Activated T-helper 2 cell treated with anti-CD3 and anti-CD28 coated beads, Interferon-gamma antibody, Interleukin-2, Interleukin-4, amounts not matched to agents 10 μg/mL and 5 μg/mL and 100 μg/mL, durations not matched to agents 14 hours and 24 hours and 36 hours (primary cell): Measurements from ENCODE around the gene COL18A1. TPM values are rescaled to one million over a fixed set of nuclear protein-coding genes. Genes with fewer than 3 reads are reported as not detected.
"Not testable (repeated sequence)": the region's sequence is repeated elsewhere in the genome, so short reads cannot be mapped to it uniquely, and the experiment has no call there.

Experiments
- DNase-seq: peaks from one replicate; pipeline ENCODE4 v3.0.0; 2021; ENCODE audit warnings: low spot score
- H3K27ac Mint-ChIP-seq: one replicate; pipeline ENCODE4 v1.8.0; 2021; ENCODE audit warnings: mixed read lengths
- H3K27me3 Mint-ChIP-seq: one replicate; pipeline ENCODE4 v1.8.0; 2021; ENCODE audit warnings: low read depth, mixed read lengths
- H3K36me3 Mint-ChIP-seq: one replicate; pipeline ENCODE4 v1.8.0; 2021; ENCODE audit warnings: low read depth, mixed read lengths
- H3K4me1 Mint-ChIP-seq: one replicate; pipeline ENCODE4 v1.8.0; 2021; ENCODE audit warnings: low read depth, mixed read lengths
- H3K4me3 Mint-ChIP-seq: one replicate; pipeline ENCODE4 v1.8.0; 2021; ENCODE audit warnings: low read depth, mild to moderate bottlenecking, moderate library complexity, mixed read lengths
- H3K9me3 Mint-ChIP-seq: one replicate; pipeline ENCODE4 v1.8.0; 2021; ENCODE audit warnings: mixed read lengths
- intact Hi-C: fragments of 100-400 bp; cut with micrococcal nuclease; formaldehyde crosslinking; loops from one replicate; pipeline ENCODE4 v1.15.1; 2023
- total RNA-seq: library from RNA; stranded (reverse); gene quantifications from 2 replicates; pipeline ENCODE4 v1.2.3, GENCODE V29; 2022

COL18A1 gene
- total RNA-seq, 1 donor from 2014 or later, result 3.4 TPM

DNA sequence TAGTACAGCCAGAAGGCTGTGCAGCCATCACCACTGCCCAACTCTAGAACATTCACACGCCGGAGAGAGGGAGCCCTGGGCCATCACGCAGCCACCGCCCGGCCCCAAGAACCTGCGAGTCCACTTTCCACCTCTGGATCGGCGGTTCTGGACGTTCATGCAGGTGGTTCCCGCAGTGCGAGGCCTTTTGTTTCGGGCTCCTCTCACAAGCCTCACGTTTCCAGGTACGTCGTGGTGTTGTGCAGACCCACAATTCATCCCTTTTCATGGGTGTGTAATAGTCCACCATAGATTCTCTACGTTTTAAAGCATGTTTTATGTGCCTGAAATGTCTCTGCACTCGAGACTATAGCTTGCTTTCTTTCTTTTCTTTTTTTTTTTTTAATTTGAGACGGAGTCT is 23.6 kb downstream of the COL18A1 start:
- H3K4me3 Mint-ChIP-seq, result no peak overlapping the region
- no peaks in the 10 kb centered on the region for H3K27me3 Mint-ChIP-seq
- H3K9me3 Mint-ChIP-seq, result no peaks in the 10 kb centered on the region
- DNase-seq, result no peak
- H3K36me3 Mint-ChIP-seq, result no peaks in the 10 kb centered on the region
- intact Hi-C loops, result no loop called here
- no peak overlapping the region for H3K27ac Mint-ChIP-seq
- no peaks in the 10 kb centered on the region for H3K4me1 Mint-ChIP-seq

DNA sequence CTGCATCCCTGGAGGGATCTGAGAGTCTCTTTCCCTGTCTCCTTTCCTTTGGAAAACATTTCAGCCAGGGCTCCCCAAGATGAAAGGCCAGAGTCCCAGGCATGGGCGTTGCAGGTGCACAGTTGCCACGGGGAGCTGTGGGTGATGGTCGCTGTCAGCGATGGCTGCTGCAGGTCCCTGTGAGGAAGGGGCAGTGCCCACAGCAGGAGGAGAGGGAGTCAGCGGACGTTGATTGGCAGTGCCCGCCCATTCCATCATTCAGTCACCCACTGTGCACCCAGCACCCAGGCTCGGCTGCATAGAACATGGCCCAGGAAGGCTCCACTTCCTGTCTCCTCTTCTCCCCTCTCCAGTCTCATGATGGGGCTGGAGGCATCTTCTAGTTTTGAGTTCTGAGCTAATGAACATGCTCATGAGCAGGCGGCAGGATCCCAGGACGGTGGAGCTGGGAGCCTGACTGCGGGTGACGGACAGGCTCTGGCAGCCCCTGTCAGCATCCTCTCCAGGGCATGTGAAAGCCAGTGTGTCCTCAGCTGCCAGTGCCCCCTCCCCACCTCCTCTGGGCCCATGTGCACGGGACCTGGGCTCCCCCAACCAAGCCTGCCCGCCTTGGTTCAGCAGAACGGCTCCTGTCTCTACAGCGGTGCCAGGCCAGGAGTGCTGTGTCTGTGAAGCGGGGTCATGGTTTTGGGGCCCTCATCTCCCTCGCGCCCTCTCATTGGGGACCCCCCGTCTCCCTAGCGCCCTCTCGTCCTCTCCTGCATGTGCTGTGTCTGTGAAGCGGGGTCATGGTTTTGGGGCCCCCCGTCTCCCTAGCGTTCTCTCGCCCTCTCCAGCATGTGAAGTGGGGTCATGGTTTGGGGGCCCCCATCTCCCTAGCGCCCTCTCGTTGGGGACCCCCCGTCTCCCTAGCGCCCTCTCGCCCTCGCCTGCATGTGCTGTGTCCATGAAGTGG is 24.5 kb downstream of the COL18A1 start:
- intact Hi-C loops, result no loop called here
- Mint-ChIP-seq H3K36me3 (no peaks in the 10 kb centered on the region), H3K27me3 (no peaks in the 10 kb centered on the region), H3K27ac (no peak overlapping the region), H3K4me1 (no peaks in the 10 kb centered on the region), H3K9me3 (no peaks in the 10 kb centered on the region), H3K4me3 (no peak overlapping the region)
- DNase-seq, result no peak

DNA sequence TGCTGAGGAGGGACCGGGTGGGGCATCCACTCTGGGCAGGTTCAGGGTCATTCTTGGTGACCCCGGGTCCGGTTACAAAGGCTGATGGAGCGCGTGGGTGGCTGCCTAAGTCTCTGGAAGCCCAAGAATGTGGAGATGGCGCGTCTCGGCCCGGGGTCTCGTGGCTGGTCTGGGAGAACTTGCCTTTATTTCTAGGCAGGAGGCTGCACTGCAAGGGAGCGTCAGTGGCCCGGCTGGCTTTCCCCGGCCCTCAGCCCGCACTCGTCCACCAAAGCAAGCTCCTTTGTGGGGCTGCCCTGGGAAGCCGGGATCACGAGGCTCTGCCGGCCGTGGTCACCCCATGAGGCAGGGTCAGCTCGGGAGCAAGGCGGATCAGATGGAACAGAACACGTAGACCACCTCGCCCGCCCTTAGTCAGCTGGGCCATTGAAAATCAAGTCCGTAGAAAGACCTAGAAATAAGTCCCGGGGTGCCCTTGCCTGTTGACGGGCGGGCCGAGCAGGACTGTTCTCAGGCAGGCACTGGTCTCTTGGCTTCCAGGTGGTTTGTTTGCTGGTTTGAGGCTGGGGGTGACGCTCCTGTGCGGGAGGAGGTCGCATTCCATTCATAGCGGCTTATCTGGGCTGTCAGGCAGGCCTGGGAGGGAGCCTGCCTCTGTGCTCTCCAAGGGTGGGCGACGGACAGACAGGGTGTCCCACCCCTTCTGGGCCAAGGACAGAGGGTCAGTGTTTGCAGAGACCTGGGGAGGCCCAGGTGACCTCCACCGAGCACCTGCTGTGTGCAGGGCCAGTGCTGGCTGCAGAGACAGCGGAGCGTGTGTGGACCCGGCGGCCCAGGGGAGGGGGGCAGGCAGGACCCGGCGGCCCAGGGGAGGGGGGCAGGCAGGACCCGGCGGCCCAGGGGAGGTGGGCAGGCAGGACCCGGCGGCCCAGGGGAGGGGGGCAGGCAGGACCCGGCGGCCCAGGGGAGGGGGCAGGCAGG is 25.8 kb downstream of the COL18A1 start:
- no peaks in the 10 kb centered on the region for H3K4me1 Mint-ChIP-seq
- intact Hi-C loops, result no loop called here
- H3K9me3 Mint-ChIP-seq, result no peaks in the 10 kb centered on the region

DNA sequence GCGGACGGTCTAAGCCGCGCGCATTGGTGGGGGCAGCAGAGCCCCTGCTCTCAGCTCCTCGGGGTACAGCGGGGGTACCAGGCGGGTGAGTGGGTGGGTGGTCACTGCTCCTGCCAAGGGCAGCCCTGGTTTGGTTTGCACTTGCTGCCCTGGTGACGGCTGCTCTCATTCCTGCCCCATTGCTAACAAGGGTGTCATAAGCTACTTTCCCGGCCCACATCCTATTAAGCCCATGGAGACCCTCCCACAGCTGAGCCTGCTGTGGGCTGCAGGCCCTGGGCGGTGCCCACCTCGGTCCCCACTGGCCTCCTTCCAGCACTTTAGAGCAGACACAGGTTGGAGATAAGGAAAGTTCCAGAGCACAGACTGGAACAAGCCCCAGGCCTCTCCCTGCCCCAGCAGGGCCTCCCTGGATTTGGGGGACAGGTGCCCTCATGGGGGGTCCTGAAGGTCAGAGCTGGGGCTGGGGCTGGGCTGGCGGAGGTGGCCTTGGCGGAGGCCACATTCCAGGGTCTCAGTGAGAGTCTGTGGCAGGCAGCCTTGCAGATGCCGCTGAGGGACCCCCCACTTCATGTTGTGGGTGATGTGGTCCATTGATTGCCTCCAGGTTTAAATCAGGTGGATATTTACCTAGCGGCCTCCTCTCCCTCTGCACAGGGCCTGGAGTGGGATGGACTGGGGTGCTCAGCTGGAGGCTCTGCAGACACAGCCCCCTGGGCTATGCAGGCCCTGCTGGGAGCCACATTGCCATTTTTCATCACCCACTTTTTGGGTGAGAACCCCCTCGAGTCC is 27.0 kb downstream of the COL18A1 start:
- Mint-ChIP-seq H3K4me1 (no peaks in the 10 kb centered on the region), H3K27me3 (no peaks in the 10 kb centered on the region), H3K4me3 (no peak overlapping the region), H3K9me3 (no peaks in the 10 kb centered on the region), H3K36me3 (no peaks in the 10 kb centered on the region), H3K27ac (no peak overlapping the region)
- DNase-seq, result no peak
- intact Hi-C loops, result no loop called here

More for the DNA sequence above, 25.8 kb downstream of the COL18A1 start:
- Mint-ChIP-seq H3K36me3 (no peaks in the 10 kb centered on the region), H3K27ac (no peak overlapping the region), H3K4me3 (no peak overlapping the region), H3K27me3 (no peaks in the 10 kb centered on the region)
- no peak for DNase-seq

DNA sequence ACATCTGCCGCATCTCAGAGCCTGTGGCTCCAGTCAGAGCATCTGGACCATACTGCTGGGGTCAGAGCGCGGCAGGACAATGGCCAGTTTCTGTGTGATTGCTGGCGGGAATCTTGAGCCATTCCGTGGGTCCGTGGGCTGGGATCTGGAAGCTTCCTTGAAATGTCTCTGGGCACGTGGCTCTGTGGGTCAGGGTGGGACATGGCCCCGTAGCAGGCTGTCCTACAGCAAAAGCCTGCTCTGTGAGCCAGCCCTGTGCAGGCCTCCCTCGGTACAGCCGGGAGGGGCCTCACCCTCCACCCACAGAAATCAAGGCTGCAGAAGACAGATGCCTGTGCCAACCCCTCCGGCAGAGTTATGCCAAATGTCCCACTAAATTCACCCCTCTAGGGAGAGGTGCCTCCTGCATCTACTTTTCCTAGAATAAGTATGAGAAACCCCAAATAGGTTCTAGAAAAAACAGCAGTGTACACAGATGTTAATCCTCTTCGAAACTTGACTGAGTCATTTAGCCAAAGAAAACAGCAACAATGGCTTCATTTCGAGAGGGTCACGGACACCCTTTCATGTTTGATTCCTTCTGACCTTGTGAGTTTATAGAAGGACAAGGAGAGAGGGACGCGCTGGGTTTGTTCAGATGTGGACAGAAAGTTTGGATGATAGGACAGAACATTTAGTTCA is 27.8 kb downstream of the COL18A1 start:
- DNase-seq, result no peak
- intact Hi-C loops, result no loop called here
- Mint-ChIP-seq H3K27ac (no peak overlapping the region), H3K4me1 (no peaks in the 10 kb centered on the region), H3K9me3 (no peaks in the 10 kb centered on the region), H3K27me3 (no peaks in the 10 kb centered on the region), H3K36me3 (no peaks in the 10 kb centered on the region), H3K4me3 (no peak overlapping the region)

DNA sequence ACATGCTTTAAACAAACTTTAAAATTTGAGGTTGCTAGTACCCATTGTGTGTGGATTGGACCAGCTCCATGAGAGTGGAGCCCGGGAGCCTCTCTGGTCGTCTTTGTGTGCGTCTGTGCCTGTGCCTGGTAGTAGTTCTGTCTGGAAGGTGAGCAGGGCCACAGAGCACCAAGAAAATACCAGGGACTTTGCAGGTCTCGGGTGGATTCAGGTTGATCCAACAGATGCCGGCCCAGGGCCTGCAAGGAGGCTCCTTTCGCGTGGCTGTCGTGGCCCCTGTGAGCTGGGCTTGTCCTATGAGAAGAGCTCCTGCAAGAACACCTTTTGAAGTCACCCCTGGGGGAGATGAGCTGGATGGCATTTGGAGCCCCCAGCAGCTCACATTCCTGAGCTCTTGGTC is 28.3 kb downstream of the COL18A1 start:
- Mint-ChIP-seq H3K36me3 (no peaks in the 10 kb centered on the region), H3K4me1 (no peaks in the 10 kb centered on the region), H3K9me3 (no peaks in the 10 kb centered on the region), H3K4me3 (no peak overlapping the region), H3K27me3 (no peaks in the 10 kb centered on the region), H3K27ac (no peak overlapping the region)
- intact Hi-C loops, result no loop called here
- no peak for DNase-seq

DNA sequence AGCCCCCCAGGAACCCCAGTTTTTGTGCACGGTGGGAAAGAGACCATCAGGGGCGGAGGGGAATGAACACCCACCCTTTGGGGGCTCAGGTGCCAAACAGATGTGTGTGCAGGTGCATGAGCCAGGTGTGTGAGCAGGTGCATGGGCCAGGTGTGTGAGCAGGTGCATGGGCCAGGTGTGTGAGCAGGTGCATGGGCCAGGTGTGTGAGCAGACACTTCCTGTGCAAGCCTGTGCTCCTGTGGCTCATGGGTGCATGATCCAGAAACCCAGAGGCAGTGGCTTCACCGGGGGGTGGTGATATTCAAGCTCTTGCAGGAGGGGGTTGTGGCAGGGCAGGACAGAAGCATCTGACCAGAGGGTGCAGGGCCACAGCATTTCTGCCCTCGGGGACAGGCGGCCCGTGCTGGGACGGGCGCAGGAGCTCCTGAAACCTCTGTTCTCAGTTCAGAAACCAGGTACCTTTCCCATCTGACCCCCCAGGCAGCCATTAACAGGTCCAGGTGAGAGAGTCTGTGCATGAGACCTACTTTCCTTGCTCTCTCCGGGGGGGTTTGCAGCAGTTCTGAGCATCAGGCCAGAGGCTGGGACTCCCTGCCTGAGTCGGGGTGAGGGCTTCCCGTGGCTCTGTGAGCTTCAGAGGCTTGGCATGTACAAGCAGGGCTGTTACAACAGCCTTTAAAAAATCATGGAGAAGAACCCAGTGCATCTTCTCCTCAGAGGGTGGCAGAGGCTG is 29.1 kb downstream of the COL18A1 start:
- H3K9me3 Mint-ChIP-seq, result no peaks in the 10 kb centered on the region
- H3K27ac Mint-ChIP-seq, result no peak overlapping the region
- no peaks in the 10 kb centered on the region for H3K27me3 Mint-ChIP-seq
- no peak overlapping the region for H3K4me3 Mint-ChIP-seq
- H3K4me1 Mint-ChIP-seq, result no peaks in the 10 kb centered on the region
- no peaks in the 10 kb centered on the region for H3K36me3 Mint-ChIP-seq
- intact Hi-C loops, result no loop called here
- DNase-seq, result no peak

DNA sequence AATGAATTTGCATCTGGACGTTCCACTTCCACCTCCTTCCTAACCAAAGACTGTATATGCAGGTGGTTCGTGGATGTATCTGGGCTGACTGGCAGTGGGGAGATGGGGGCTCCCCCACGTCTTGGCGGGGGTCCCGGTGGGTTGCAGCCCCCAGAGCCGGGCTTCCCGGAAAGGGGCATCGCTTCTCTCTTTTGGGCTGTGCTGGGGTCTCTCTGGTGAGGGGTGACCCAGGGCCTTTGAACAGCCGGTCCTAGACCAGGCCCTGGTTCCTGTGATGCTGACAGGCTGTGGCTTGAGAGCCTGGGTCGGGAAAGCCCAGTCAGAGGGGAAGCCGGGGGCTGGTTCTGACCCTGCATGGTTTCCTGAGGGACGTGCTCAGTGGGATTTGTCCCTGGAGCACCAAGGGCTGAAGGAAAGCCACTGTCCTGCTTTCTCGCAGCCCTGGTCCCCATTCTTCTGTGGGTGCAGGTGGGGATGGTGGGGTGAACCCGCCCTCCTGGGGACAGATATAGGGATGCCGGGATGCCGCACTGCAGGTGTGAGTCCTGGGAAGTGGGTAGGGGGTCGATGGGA is 29.8 kb downstream of the COL18A1 start:
- Mint-ChIP-seq H3K27ac (no peak overlapping the region), H3K4me3 (no peak overlapping the region), H3K27me3 (no peaks in the 10 kb centered on the region), H3K4me1 (peaks cover 4% of the 10 kb centered on the region), H3K36me3 (no peaks in the 10 kb centered on the region), H3K9me3 (no peaks in the 10 kb centered on the region)
- intact Hi-C loops, result no loop called here
- no peak for DNase-seq

DNA sequence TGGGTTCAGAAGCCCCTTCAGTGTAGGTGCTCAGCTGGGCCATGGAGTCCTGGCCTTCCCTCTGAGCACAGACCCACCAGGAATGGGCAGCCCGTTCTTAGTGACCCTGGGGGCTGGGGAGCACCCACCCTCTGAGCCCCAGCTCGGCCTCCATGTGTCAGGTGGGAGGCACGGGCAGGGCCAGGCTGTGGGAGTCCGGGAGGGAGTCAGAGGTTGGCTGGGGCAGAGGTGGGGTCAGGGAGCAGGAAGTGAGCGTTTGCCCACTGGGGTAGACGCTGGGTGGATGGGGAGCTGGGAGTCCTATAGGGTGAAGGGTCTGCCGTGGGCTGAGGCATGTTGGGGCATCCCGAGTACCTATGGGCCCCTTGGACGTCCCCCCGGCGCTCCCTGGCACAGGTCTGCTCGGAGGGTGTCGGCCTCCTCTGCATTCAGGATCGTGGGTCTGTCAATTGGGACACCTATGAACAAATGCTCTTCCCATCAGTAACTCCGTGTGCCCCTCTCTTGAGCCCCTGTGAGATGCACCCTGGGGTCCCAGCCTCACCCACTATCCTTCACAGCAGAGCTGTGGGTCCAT is 30.5 kb downstream of the COL18A1 start:
- Mint-ChIP-seq H3K36me3 (no peaks in the 10 kb centered on the region), H3K27me3 (no peaks in the 10 kb centered on the region), H3K27ac (no peak overlapping the region), H3K4me3 (no peak overlapping the region), H3K9me3 (no peaks in the 10 kb centered on the region), H3K4me1 (peaks cover 4% of the 10 kb centered on the region)
- intact Hi-C loops, result no loop called here
- no peak for DNase-seq

DNA sequence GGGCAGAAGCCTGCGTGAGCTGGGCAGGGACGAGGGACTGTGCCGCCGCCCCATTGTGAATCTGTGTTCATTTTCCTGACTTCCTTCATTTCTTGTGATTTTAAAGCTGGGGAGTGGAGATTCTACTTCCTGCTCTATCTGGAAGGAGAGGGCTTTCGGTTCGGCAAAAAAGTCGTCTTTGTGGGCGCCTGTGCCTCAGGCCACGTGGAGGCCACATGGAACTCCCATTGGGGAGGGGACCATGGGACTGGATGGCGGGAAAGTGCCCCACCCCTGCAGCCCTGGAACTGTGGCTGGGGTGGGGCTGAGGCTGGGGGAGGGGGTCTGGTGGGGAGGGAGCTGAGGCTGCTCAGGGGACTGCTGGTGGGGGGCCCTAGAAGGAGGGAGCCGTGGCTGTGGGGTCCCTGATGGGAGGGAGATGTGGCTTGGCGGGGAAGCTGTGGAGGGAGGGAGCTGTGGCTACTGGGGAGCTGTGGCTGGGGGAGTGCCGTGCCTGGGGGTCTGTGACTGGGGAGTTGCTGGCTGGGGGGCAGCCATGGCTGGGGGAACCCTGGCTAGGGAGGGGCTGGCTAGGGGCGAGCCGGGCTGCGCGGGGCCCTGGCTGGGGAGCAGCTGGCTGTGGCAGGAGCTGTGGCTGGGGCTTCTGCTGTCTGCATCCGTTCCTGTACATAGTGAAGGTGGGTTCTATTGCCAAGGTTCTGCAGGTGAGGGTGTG is 31.5 kb downstream of the COL18A1 start:
- H3K27me3 Mint-ChIP-seq, result no peaks in the 10 kb centered on the region
- H3K36me3 Mint-ChIP-seq, result no peaks in the 10 kb centered on the region
- intact Hi-C loops, result no loop called here
- no peak overlapping the region for H3K4me3 Mint-ChIP-seq
- DNase-seq, result no peak
- H3K4me1 Mint-ChIP-seq, result peaks cover 4% of the 10 kb centered on the region
- no peak overlapping the region for H3K27ac Mint-ChIP-seq
- H3K9me3 Mint-ChIP-seq, result no peaks in the 10 kb centered on the region

DNA sequence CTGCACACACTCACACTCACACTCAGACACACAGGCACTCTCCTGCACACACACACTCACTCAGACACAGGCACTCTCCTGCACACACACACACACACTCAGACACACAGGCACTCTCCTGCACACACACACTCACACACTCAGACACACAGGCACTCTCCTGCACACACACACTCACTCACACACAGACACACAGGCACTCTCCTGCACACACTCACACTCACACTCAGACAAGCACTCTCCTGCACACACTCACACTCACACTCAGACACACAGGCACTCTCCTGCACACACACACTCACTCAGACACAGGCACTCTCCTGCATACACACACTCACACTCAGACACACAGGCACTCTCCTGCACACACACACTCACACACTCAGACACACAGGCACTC is 32.9 kb downstream of the COL18A1 start:
- H3K27me3 Mint-ChIP-seq, H3K27ac Mint-ChIP-seq, H3K36me3 Mint-ChIP-seq, H3K4me3 Mint-ChIP-seq, H3K4me1 Mint-ChIP-seq, DNase-seq, intact Hi-C loops, H3K9me3 Mint-ChIP-seq: not testable (repeated sequence)
